WTC11 (cell line): ENCODE measurements around the gene COL4A2. TPM values are rescaled to one million over a fixed set of nuclear protein-coding genes. Genes with fewer than 3 reads are reported as not detected.

Source experiments
- ATAC-seq: fragments of 200-7000 bp; cut with Tn5 transposase; 2 replicates; pipeline ENCODE4 v1.10.0; 2021; ENCODE audit warnings: mild to moderate bottlenecking, moderate library complexity
- CTCF ChIA-PET: fragments of 300-600 bp; sonication (Branson Sonifier 250); formaldehyde crosslinking; loops from one replicate; lab custom pipeline; 2021; ENCODE audit warnings: antibody characterized with exemption; lab: Charles Lee
- POLR2A ChIA-PET: fragments of 350-600 bp; sonication (Branson Sonifier 250); formaldehyde crosslinking; loops from one replicate; lab custom pipeline; 2021; ENCODE audit warnings: antibody characterized with exemption; lab: Charles Lee
- DNase-seq: peaks from one replicate; pipeline ENCODE4 v3.0.0; 2021; ENCODE audit warnings: low spot score
- H3K27ac Mint-ChIP-seq: 2 replicates; pipeline ENCODE4 v1.8.0; 2021; ENCODE audit warnings: mixed read lengths
- H3K27me3 Mint-ChIP-seq: 2 replicates; pipeline ENCODE4 v1.8.0; 2021; ENCODE audit warnings: low read depth, mild to moderate bottlenecking, moderate library complexity, mixed read lengths
- H3K36me3 Mint-ChIP-seq: 2 replicates; pipeline ENCODE4 v1.8.0; 2021; ENCODE audit warnings: mixed read lengths
- H3K4me1 Mint-ChIP-seq: 2 replicates; pipeline ENCODE4 v1.8.0; 2022; ENCODE audit warnings: mixed read lengths
- H3K4me3 Mint-ChIP-seq: 2 replicates; pipeline ENCODE4 v1.8.0; 2021; ENCODE audit warnings: mild to moderate bottlenecking, moderate library complexity, mixed read lengths
- H3K9me3 Mint-ChIP-seq: 2 replicates; pipeline ENCODE4 v1.8.0; 2021; ENCODE audit warnings: mixed read lengths
- ATF1 ChIP-seq: sonication (generic); formaldehyde crosslinking; IDR thresholded peaks from 2 replicates; pipeline ENCODE4 v1.8.1; 2023; ENCODE audit warnings: mild to moderate bottlenecking, moderate library complexity, missing genetic modification reagents
- CREB1 ChIP-seq: sonication (generic); formaldehyde crosslinking; IDR thresholded peaks from 2 replicates; pipeline ENCODE4 v1.8.0; 2023; ENCODE audit warnings: mild to moderate bottlenecking, missing genetic modification reagents
- ELF4 ChIP-seq: sonication (generic); formaldehyde crosslinking; IDR thresholded peaks from 2 replicates; pipeline ENCODE4 v1.8.1; 2022; ENCODE audit warnings: low read depth, mild to moderate bottlenecking, moderate library complexity, missing genetic modification reagents
- GRHL2 ChIP-seq: fragments of 250-450 bp; sonication (Bioruptor Pico); IDR thresholded peaks from 2 replicates; pipeline ENCODE4 v1.8.0; 2022; ENCODE audit warnings: mild to moderate bottlenecking, moderate library complexity; ENCODE audit not compliant: insufficient replicate concordance, severe bottlenecking
- HMGA2 ChIP-seq: fragments of 250-450 bp; sonication (Bioruptor Pico); IDR thresholded peaks from 2 replicates; pipeline ENCODE4 v1.4.0; 2021; ENCODE audit warnings: mild to moderate bottlenecking, moderate library complexity
- HMGXB4 ChIP-seq: sonication (generic); formaldehyde crosslinking; IDR thresholded peaks from 2 replicates; pipeline ENCODE4 v1.8.1; 2023; ENCODE audit warnings: mild to moderate bottlenecking, moderate library complexity, missing genetic modification reagents
- MXD4 ChIP-seq: fragments of 250-450 bp; sonication (Bioruptor Pico); IDR thresholded peaks from 2 replicates; pipeline ENCODE4 v1.8.0; 2021; ENCODE audit warnings: mild to moderate bottlenecking, moderate library complexity, borderline replicate concordance
- NR2C2 ChIP-seq: sonication (generic); formaldehyde crosslinking; IDR thresholded peaks from 2 replicates; pipeline ENCODE4 v1.8.0; 2022; ENCODE audit warnings: mild to moderate bottlenecking, missing genetic modification reagents
- SOX15 ChIP-seq: fragments of 250-450 bp; sonication (Bioruptor Pico); IDR thresholded peaks from 2 replicates; pipeline ENCODE4 v1.9.0; 2021; ENCODE audit warnings: mild to moderate bottlenecking
- SP1 ChIP-seq: sonication (generic); formaldehyde crosslinking; conservative IDR thresholded peaks from 2 replicates; pipeline ENCODE4 v1.8.1; 2022; ENCODE audit warnings: missing genetic modification reagents
- TEAD4 ChIP-seq: sonication (generic); formaldehyde crosslinking; IDR thresholded peaks from 2 replicates; pipeline ENCODE4 v1.8.0; 2022; ENCODE audit warnings: mild to moderate bottlenecking, missing genetic modification reagents
- USF2 ChIP-seq: sonication (generic); formaldehyde crosslinking; IDR thresholded peaks from 2 replicates; pipeline ENCODE4 v1.8.1; 2023; ENCODE audit warnings: mild to moderate bottlenecking, missing genetic modification reagents, moderate library complexity
- ZNF232 ChIP-seq: sonication (generic); formaldehyde crosslinking; IDR thresholded peaks from 2 replicates; pipeline ENCODE4 v1.8.0; 2022; ENCODE audit warnings: mild to moderate bottlenecking, missing genetic modification reagents
- total RNA-seq: library from RNA; stranded (reverse); gene quantifications from 3 replicates; pipeline ENCODE4 v1.2.3, GENCODE V29; 2021
- TF ChIP-seq, protein P1 (sequence below): sonication (generic); formaldehyde crosslinking; IDR thresholded peaks from 2 replicates; pipeline ENCODE4 v1.8.1; 2022; ENCODE audit warnings: low read depth, missing genetic modification reagents, borderline replicate concordance
- TF ChIP-seq, protein P2 (sequence below): sonication (generic); formaldehyde crosslinking; conservative IDR thresholded peaks from 2 replicates; pipeline ENCODE4 v1.8.1; 2023; ENCODE audit warnings: mild to moderate bottlenecking, low read depth, missing genetic modification reagents, moderate library complexity
- TF ChIP-seq, protein P3 (sequence below): sonication (generic); formaldehyde crosslinking; IDR thresholded peaks from 2 replicates; pipeline ENCODE4 v1.8.1; 2022; ENCODE audit warnings: low read depth, mild to moderate bottlenecking, moderate library complexity, missing genetic modification reagents, borderline replicate concordance

COL4A2 gene
- total RNA-seq, 1 experiment from 2014 or later = 109 TPM

- ChIA-PET POLR2A (no interaction called here), CTCF (interaction anchor here (1.2 kb wide), 1 partner anchor 24 kb away, joined by 5 read pairs; no protein-coding TSS in a partner anchor)
- H3K27me3 Mint-ChIP-seq = no peaks in the 10 kb centered on the region
- H3K4me3 Mint-ChIP-seq = no peak overlapping the region
- TF ChIP-seq, protein P1, sequence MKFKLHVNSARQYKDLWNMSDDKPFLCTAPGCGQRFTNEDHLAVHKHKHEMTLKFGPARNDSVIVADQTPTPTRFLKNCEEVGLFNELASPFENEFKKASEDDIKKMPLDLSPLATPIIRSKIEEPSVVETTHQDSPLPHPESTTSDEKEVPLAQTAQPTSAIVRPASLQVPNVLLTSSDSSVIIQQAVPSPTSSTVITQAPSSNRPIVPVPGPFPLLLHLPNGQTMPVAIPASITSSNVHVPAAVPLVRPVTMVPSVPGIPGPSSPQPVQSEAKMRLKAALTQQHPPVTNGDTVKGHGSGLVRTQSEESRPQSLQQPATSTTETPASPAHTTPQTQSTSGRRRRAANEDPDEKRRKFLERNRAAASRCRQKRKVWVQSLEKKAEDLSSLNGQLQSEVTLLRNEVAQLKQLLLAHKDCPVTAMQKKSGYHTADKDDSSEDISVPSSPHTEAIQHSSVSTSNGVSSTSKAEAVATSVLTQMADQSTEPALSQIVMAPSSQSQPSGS (CRISPR knock-in tag) = no peak
- TF ChIP-seq SOX15 (CRISPR knock-in tag) (no peak), HMGXB4 (CRISPR knock-in tag) (no peak), ELF4 (CRISPR knock-in tag) (no peak), NR2C2 (no peak), CREB1 (CRISPR knock-in tag) (no peak), TEAD4 (no peak), GRHL2 (no peak), MXD4 (CRISPR knock-in tag) (no peak)
- peaks cover 15% of the 10 kb centered on the region for H3K4me1 Mint-ChIP-seq
- ATAC-seq (no peak), DNase-seq (no peak)
- no peaks in the 10 kb centered on the region for H3K36me3 Mint-ChIP-seq
- H3K9me3 Mint-ChIP-seq = peaks cover 4% of the 10 kb centered on the region
- no peak overlapping the region for H3K27ac Mint-ChIP-seq
Measured at GRCh38 chr13:110348309-110349105, 41.4 kb downstream of the COL4A2 start.

DNA sequence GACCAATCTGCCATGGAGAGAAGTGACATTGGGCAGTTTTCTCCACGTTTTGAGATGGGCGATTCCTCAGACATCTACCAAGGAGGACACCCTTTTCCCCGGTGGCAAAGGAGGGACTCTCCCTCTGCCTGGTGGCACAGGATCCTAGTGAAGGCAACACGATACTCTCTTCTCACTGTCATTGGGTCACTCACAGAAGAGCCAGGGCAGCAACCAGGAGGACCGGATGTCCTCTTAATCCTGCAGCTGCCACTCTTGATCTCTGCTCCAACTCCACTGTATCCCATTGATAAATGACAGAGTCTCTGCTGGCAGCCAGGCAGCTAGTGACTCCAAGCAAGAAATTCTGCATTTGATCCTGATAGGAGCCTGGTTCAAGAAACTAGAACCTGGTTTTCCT is 42.2 kb downstream of the COL4A2 start:
- ChIA-PET CTCF (interaction anchor here (1.2 kb wide), 1 partner anchor 25 kb away, joined by 5 read pairs; no protein-coding TSS in a partner anchor), POLR2A (no interaction called here)
- H3K4me1 Mint-ChIP-seq = peaks cover 23% of the 10 kb centered on the region
- ATAC-seq (no peak), DNase-seq (no peak)
- no peak overlapping the region for H3K27ac Mint-ChIP-seq
- no peak for TF ChIP-seq USF2 (CRISPR knock-in tag)
- TF ChIP-seq SP1 (CRISPR knock-in tag) = no peak
- no peak for TF ChIP-seq SOX15 (CRISPR knock-in tag)
- TF ChIP-seq ZNF232 (CRISPR knock-in tag) = no peak
- TF ChIP-seq, protein P2, sequence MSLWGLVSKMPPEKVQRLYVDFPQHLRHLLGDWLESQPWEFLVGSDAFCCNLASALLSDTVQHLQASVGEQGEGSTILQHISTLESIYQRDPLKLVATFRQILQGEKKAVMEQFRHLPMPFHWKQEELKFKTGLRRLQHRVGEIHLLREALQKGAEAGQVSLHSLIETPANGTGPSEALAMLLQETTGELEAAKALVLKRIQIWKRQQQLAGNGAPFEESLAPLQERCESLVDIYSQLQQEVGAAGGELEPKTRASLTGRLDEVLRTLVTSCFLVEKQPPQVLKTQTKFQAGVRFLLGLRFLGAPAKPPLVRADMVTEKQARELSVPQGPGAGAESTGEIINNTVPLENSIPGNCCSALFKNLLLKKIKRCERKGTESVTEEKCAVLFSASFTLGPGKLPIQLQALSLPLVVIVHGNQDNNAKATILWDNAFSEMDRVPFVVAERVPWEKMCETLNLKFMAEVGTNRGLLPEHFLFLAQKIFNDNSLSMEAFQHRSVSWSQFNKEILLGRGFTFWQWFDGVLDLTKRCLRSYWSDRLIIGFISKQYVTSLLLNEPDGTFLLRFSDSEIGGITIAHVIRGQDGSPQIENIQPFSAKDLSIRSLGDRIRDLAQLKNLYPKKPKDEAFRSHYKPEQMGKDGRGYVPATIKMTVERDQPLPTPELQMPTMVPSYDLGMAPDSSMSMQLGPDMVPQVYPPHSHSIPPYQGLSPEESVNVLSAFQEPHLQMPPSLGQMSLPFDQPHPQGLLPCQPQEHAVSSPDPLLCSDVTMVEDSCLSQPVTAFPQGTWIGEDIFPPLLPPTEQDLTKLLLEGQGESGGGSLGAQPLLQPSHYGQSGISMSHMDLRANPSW (CRISPR knock-in tag) = no peak
- no peak for TF ChIP-seq HMGA2 (CRISPR knock-in tag)
- TF ChIP-seq TEAD4 = no peak
- TF ChIP-seq, protein P3, sequence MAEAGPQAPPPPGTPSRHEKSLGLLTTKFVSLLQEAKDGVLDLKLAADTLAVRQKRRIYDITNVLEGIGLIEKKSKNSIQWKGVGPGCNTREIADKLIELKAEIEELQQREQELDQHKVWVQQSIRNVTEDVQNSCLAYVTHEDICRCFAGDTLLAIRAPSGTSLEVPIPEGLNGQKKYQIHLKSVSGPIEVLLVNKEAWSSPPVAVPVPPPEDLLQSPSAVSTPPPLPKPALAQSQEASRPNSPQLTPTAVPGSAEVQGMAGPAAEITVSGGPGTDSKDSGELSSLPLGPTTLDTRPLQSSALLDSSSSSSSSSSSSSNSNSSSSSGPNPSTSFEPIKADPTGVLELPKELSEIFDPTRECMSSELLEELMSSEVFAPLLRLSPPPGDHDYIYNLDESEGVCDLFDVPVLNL (CRISPR knock-in tag) = no peak
- TF ChIP-seq ATF1 (CRISPR knock-in tag) = no peak
- TF ChIP-seq, all 79 proteins: peak for 0
- Mint-ChIP-seq H3K36me3 (no peaks in the 10 kb centered on the region), H3K4me3 (no peak overlapping the region), H3K27me3 (no peaks in the 10 kb centered on the region), H3K9me3 (peaks cover under 1% of the 10 kb centered on the region)
